HG03571 (cell line): ENCODE data around the gene POLDIP2.

Source experiments
- ATAC-seq: cut with Tn5 transposase; IDR thresholded peaks from one replicate; pipeline ENCODE4 v1.9.1; 2021; ENCODE audit not compliant: unreplicated experiment

POLDIP2 gene

DNA sequence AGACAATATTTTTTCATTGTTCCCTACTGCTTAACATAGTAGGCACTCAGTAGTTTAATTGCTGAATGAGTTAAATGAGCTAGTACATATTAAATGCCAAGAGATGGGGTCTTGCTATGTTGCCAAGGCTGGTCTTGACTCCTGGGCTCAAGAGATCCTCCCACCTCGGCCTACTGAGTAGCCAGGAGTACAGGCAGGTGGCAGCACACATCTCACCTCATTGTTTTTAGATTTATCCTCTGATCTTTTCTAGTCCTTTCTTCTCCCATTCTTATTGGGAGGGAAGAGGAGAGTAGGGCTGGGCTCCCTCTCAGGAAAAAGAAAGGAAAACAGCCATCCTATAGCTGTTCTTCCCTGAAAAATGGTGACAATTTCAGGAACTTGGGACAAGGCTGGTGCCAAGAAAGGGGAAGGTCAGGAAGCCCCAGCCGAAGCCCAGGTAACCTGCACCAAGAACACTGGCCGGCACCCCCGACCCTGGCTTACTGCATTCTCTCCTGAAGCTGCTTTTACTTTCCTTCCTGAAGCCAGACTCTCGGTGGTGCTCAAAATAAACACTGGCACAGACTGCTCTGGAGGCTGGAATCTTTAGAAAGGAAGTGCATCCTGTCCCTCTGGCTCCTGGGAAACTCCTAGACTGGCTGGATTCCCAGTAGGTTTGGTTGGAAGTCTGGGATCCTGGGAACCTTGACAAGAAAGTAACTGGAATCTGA lies 19.1 kb downstream of the POLDIP2 start:
- ATAC-seq = no peak

DNA sequence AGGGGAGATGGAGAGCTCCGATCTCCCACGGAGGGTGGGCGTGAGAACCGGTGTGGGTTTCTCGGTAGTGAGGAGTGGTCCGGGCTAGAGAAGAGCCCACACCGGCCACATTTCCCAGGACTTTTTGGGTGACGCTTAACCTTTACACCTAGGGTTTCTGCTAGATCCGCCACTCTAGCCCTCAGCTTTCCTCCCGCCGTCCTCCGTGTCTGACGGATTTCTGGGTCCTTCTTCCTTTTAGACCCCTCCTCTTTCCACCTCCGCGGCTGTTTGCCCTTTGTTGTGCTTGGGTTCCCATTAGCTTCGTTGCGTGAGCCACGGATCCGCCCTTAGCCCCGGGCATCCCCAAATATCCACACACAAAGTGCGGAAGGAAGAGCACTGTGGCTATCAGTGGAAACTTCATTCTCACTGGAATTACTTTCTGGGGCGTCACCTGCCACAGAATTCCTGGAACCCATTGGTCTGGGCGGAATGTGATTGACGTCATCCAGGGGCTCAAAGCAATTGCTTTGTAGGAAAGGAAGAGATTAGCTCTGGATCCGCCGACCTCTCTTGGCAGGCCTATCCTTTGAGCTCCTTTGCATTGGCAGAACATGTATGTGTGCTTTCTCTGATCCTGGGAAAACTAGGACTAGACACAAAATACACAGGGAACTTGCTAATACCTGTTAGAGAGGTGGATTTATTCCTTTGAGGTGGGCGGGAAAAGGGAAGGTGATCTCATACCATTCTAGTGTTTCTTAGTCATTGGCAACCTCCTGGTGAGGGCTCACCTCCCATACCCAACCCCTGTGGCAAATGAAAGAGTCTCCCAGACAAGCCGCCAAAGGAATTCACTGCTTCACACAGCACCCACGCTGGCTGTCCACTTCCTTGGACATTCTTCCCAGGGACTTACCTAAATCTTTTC lies 21.1 kb downstream of the POLDIP2 start:
- no peak for ATAC-seq

DNA sequence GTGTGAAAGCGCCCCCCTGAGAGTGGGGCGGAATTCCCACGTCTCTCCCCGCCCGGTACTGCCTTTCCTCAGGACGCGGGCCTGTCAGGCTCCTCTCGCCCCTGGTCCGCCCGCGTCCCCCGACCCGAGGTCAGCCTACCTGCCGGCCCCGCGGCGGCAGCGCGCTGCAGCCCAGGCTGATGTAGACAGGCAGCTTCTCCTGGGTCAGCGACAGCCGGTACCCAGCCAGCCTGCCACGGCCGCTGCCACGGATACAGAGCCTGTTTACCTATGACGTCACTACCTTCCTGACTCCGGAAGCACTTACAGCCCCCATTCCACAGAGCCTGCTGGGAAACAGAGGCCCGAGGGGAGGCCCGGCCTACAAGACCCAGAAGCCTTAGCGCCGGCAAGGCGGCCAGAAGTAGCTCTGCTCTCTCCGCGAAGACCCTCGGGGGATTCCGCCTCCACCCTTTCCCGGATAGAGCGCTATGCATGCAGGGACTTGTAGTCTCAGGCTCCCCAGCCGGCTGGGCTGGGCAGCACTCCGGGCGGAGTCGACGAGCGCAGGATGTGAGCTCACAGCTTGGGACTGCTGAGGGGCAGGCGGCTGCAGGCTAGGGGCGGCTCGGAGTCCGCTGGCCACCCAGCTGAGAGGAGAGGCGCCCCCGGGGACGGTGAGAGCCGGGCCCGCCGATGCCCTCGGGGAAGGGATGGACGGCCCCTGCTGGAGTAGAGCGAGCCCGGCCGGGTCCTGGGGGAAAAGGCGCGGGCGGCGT lies 21.9 kb downstream of the POLDIP2 start, which contains the start of the genes IFT20 and TNFAIP1:
Gene IFT20, minus strand, starts transcription at position 272 of the 758 bp plus-strand sequence. CDS start 3,487 bp downstream, outside the sequence.
Gene TNFAIP1, plus strand, starts transcription at position 561 of the 758 bp plus-strand sequence. CDS start 3,761 bp downstream, outside the sequence.
- peak; percentile 94 for ATAC-seq

DNA sequence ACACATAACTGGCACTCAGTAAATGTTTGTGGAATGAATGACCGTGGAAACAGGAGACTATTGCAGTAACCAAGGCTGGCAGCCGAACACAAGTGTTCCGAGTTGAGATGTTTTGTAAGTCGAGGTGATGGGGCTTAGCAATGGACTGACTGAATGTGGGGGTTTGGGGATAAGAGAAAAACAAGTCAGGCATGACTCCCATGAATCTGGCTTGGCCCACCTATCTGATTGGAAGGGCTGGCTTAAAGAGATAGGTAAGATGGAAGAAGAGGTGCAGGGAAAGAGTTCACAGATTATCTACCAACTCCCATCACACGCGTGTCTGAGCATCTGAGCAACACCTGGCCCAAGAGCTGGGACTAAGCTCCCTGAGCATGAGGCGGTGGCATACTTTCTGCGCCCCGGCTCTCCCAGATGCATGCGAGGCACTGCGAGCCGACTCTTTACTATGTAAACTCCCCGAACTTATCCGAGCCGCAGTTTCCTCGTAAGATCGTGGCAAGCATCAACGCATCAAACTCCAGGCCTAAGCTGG lies 22.6 kb downstream of the POLDIP2 start:
- no peak for ATAC-seq

DNA sequence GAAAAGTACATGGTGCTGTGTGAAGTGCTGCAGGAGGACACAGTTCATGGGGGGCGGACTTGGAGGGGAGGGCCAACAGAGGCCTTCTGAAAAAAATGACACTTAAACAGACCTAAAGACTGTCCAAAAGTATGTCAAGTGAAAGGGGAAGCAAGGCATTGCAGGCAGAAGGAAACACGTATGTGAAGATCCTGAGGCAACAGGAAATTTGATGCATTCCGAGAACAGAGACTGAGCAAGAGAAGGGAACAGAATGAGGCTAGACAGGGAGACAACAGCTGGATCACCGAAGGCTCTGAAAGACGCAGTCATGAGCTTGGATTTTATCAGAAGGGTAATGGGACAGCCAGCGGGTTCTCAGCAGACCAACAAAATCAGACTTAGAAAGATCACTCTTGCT lies 23.2 kb downstream of the POLDIP2 start:
- no peak for ATAC-seq

DNA sequence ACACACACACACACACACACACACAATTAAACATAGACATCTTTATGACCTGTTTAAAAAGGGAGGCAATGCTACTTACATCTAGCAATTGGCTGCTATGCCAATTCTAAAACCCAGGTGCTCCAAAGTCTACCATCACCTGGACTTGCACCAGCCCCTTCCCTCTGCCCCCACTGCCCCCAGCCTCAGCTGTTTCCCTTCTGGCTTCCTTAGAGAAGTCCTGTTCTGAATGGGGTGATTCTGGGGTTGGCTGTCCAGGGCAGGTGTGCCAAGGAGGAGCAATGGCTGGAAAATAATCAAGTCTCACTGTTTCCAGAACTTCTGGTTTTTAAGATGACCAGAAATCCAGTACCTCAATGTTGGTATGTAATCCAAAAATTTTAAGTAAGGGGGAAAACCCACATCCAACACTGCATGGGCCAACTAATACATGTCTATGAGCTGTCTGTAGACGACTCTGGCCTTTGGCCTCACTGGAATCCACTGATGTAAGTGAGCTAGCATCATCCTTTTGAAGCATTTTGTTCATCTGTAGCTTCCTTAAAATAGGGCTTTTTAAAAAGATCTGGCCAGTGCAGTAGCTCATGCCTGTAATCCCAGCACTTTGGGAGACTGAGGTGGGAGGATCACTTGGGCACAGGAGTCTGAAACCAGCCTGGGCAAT lies 24.1 kb downstream of the POLDIP2 start:
- no peak for ATAC-seq

DNA sequence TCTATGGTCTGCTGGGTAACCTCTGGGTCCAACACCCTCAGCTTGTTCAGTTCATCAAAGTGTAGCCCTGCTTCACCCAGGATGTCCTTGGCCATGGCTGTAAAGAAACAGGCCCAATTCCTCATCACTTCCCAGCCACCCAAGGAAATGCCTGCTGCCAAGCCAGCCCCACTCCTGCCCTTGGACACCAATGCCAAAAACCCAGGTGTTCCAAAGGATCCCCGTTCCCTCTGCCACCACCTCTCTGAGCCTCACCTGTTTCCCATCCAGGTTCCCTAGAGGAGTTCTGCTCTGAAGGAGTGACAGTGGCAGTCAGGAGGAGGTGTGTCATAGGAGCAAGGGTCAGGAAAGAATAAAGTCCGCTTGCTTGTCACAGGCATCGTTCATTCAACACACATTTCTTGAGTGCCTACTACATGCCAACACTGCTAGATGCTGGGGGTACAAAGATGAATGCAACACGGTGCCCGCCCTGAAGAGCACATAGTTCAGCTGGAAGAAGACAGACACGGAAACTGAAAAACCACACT lies 25.4 kb downstream of the POLDIP2 start:
- no peak for ATAC-seq

DNA sequence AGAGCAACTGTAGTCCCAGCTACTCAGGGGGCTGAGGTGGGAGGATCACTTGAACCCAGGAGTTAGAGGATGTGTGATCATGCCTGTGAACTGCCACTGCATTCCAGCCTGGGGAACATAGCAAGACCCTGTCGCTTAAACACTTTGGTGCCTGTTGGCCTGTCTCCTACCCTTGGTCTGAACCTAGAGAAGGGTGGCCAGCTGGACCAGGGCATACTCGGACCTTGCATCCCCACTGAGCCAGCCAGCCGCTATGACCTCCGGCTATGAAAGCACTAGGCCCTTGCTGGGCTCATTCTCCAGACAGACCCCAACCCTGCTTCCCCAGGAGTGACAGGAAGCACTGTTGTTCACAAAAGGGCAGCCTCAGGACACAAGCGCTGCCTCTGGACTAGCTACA lies 26.7 kb downstream of the POLDIP2 start:
- no peak for ATAC-seq

DNA sequence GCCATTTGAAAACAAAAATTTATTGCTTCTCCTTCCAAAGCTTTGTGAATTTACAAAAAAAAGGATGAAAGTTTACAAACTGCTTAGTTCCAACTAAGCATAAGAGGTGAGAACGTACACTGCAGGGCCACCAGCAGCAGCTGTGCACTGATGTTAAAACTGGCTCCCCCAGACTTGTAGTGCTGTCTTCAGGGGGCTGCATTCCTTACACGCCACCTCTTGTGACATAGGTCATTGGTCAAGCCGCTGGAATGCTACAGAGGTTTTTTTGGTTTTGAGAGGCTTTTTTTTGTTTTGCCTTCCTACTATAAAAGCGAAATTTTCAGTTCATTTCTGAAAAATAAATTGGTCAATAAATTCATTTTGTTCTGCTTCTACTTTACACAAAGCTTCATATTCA lies 29.0 kb downstream of the POLDIP2 start:
- ATAC-seq = no peak

DNA sequence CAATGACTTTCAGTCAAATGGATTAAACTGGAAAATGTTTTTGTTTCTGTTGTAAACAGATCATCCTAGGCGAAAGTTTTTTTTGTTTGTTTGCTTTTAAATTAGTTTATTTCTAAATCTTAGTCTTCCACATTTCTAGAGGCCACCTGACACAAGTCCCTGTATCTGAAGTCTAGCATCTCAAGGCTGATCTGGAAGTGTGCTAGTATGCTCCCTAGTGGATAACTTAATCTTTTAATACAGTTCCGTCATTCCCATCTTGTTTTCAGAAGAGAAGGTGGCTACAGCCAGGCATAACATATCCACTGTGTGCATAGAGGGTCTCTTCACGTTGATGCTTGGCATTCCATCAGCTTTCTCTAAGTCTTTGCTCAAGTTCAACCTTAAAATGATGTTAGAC lies 29.6 kb downstream of the POLDIP2 start:
- no peak for ATAC-seq

DNA sequence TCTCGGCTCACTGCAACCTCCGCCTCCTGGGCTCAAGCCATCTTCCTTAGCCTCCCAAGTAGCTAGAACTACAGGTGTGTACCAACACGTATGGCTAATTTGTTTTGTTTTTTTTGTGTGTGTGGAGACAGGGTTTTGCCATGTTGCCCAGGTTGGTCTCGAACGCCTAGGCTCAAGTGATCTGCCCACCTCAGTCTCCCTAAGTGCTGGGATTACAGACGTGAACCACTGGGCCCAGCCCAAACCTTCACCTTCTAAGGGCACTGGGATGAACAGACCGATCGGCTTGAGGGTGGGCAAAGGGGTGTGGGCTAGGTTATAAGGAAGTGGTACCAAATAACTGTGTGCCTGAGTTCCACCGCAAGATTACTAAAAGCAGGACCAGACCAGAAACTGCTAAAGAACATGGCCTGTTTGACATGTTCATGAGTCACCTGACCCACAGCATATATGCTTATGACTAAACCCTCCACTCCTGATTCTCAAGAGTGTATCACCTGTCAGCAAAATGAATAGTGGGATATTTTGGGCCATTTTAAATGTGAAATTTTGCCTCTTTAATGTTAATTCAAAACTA lies 30.2 kb downstream of the POLDIP2 start:
- ATAC-seq = no peak

DNA sequence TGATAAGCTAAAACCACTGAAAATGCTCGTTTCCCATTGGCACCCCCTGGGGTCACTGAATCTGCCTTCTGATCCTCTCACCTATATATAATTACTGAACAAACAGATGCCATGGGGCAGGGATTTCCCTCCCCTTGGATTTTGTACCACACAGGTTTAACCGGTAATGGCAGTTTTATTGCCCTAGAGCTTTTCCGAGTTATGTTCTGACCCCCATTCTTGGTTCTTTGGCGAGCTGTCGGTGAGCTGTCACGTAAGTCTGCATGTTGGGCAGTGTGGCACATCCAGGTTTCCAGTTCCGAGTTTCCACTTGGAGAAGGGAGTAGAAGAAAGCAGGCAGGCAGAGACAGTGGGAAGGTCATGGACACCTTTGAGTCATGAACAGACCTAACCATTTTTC lies 31.2 kb downstream of the POLDIP2 start:
- no peak for ATAC-seq

DNA sequence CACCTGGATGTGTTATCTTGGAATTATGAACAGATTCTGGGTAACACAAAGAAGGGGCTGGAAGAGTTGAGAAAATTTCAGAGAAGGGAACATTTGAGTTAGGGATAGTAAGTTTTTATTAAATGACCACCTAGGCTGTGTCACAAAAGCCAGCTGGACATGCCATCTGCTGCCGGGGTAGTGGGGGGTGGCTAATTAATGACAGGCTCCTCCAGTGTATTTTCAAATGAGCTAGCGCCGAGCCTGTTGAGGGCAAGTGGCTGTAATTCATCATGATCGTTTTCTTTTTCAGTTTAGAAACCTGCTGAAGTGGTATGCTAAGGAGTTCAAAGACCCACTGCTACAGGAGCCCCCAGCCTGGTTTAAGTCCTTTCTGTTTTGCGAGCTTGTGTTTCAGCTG lies 32.1 kb downstream of the POLDIP2 start:
- no peak for ATAC-seq

DNA sequence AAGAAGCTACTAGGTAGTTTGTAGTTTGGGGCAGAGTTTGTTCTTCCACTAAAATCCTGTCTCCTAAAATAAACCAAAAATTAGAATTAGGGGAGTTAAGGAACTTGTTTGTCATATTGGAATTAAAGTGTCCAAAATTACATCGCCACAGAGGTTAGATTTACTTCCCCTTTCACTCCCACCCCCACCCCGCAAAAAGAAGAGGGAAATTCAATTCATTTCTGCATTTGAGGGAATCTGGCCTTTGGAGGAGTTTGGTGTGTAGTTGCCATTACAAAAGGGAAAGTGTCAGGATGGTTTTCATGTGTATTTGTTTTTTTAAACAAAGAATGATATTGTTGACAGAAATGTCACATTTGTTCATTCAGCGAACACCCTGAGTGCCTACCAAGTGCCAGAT lies 32.5 kb downstream of the POLDIP2 start:
- ATAC-seq = no peak

DNA sequence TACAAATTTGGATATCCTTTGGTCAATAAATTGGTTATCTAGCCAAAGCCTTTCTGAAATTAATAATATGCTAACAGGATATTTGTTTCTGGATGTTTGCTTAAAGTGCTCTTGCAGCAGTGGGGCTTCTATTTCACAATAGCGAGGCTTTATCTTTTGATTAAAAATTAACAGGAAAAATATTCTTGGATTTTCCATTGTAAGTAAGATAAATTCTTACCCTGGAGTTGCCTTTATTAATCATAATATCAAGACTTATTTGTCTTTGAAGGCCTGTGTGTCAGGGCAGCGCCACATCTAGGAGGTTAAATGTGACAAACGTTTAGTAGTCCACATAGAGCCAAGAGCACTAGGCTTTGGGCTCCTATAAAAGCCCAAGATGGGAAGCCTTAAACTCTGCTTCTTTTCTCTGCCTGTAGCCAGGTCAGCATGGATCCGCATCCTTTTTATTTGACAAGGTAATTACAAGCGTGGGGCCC lies 33.0 kb downstream of the POLDIP2 start:
- ATAC-seq = no peak

DNA sequence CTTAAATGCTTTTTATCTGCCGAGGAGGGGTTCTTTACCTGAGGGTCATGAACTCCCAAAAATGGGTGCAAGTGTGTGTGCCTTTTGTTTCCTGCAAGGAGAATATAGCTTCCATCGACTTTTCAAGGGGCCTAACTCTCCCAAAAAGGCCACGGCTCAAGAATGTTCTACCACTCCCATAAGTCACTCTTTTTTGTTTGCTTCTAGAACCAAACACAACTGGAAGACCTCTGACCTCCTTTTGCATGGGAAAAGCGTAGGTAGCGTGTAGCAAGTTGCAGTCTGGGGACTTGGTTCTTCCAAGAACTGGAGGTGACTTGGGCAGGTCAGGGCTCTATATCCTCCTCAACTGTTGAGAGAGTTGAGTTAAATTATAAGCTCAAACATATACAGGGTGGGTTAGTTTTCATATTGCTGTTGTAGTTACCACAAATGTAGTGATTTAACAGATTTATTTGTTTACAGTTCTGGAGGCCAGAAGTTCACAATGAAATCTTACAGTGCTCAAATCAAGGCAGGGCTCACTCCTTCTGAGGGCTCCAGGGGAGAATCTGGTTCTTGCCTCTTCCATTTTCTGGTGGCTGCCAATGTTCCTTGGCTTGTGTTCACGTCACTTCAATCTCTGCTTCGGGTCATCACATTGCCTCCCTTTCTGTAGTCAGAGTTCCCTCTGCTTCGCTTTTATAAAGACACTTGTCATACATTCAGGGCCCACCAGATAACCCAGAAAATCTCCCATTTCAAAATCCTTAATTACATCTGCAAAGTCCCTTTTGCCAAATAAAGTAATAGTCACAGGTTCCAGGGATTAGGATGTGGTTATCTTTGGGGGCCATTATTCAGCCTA lies 36.9 kb downstream of the POLDIP2 start:
- ATAC-seq = no peak

DNA sequence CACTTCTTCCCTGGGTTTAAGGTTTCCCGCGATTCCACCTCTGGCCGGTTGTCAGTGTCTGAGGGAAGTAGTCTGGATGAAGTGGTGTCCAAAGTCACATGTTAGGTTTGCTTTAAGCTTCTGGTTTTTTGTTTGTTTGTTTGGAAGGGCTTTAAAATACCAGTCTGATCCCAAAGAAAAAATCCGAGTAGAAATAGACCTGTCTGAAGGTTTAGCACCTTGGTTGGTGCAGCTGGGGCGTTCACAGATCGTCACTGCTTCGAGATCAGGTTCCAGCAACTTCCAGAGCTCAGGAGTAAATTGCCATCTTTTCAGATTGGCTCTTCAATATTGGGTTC lies 37.8 kb downstream of the POLDIP2 start:
- ATAC-seq = no peak

DNA sequence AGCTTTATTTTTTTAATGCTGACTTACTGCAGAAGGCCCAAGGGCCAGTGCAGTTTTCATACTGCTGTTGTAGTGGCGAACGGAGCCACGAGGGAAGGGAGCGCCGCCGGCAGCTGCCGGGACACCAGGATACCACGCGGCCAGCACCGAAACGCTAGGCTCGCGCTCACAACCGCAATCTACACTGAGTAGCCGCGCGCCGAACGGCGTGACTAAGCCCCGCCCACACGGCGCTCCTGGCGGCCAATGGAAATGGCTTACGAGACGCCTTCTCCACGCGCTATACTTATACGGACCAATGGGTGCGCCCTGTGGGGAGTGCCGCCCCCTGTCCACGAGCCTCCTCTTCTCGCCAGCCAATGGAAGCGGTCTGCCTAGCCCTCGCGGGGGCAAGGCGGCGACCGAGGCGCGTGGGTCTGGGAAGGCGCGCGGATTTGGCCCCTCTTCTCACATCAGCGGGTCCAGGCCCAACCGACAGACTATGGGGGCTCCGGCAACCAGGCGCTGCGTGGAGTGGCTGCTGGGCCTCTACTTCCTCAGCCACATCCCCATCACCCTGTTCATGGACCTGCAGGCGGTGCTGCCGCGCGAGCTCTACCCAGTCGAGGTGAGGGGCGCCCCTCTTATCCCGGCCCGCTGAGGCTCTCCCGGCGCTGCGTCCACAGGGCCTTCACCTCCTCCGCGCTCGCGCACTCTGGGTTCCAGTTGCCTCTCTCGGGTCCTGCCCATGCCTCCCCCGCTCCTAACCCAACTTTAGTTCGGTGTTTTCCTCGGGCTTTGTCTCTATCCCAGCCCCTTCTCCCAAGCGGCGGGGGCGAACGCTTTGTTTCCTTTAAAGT lies 38.3 kb downstream of the POLDIP2 start, which contains the start of gene TMEM97:
Gene TMEM97, plus strand, starts transcription at position 442 of the 839 bp plus-strand sequence. Its CDS starts 40 bp downstream, at position 482.
- peak; percentile 88 for ATAC-seq
